ENCODE measurements around the gene MYL5.
A peak's percentile ranks its signal among the peaks of the same experiment; 100 is the strongest.

DNA sequence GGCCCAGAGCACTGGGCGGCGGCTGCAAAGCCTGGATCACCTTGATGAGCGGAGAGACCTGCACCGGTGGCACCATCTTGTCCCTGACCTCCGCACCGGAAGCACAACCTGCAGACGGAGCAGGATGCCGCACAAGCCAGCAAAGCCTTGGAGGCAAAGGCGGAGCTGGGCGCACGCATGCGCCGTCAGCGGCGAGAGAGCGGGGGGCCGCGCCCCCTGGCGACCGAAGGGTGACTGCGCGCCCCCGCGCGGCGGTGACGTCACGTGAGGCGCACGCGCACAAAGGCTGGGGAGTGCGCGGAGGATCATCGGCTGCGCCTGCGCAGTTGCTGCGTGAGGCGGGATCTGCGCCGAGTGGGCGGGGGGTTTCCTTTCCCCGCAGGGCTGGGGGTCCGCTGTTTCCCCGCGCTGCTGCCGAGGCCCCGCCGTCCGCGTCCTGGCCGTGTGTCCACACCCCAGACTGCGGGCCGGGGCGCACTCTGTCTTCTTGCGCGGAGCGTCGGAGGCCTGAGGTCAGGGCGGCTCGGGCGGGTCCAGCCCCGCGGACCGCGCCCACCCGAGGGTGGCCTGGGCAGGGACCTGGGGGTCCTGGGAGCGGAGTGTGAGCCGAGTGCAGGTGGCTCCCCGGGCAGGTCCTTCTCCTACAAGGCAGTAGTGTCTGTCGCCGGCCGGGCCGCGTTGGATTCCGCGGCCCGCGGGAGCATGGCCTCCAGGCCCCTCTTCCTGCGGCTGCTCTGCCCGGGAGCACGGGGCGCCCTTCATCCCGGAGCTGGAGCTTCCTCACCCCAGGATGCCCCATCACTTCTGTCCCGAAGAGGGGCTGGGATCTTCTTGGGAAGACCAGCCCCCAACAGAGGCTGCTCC lies at the start of gene MYL5, which contains the start of gene ATP5ME:
- TF ChIP-seq POLR2A (IDR thresholded peaks at IDR 0.05; ENCODE audit: low read length) (peak; percentile 86), GATA1 (IDR thresholded peaks at IDR 0.05; ENCODE audit: low read depth, low read length) (no peak)

Measured in erythroblast (primary cell).